SK-N-SH (cell line): ENCODE results near the gene KCNH3. TPM values are rescaled to one million over a fixed set of nuclear protein-coding genes. Genes with fewer than 3 reads are reported as not detected.

Experiments
- CTCF ChIA-PET: fragments of 300-600, 350-600 bp; formaldehyde crosslinking; extraction: SDS; loops from one replicate; lab custom pipeline; 2021; lab: Yijun Ruan, JAX
- POLR2A ChIA-PET: fragments of 350-600 bp; sonication (Branson Sonifier 250); formaldehyde crosslinking; extraction: SDS; loops from one replicate; lab custom pipeline; 2020; ENCODE audit warnings: antibody characterized with exemption, inconsistent platforms; lab: Yijun Ruan, JAX
- DNase-seq: peaks from one replicate; pipeline ENCODE4 v3.0.0; 2012
- H2AFZ ChIP-seq: fragments of 200-600 bp; sonication (generic); 2 replicates; pipeline ENCODE4 v1.8.1; 2016; ENCODE audit warnings: antibody characterized with exemption, mild to moderate bottlenecking, low read depth
- H3F3A ChIP-seq: fragments of 200-600 bp; sonication (generic); replicated peaks from 2 replicates; pipeline ENCODE3; 2016; ENCODE audit warnings: antibody characterized with exemption, mild to moderate bottlenecking; ENCODE audit not compliant: insufficient read depth
- H3K27ac ChIP-seq, 2 experiments: fragments of 200-500 bp in 1 of 2; fragments of 200-600 bp in 1 of 2; sonication (Bioruptor generic) in 1 of 2; sonication (generic), shearing (Covaris generic) in 1 of 2; 2 replicates each; pipeline versions ENCODE4 v1.5.1 to v1.6.1; 2014 to 2016; ENCODE audit warnings: low read depth in 2 of 2, inconsistent platforms in 1 of 2, low read length in 1 of 2, mild to moderate bottlenecking in 1 of 2, mixed read lengths in 1 of 2
- H3K27me3 ChIP-seq: fragments of 200-600 bp; sonication (generic), shearing (Covaris generic); 2 replicates; pipeline ENCODE4 v1.6.1; 2016; ENCODE audit warnings: mixed run types; ENCODE audit not compliant: insufficient read depth
- H3K36me3 ChIP-seq, 2 experiments: fragments of 200-500 bp in 1 of 2; fragments of 200-600 bp in 1 of 2; sonication (Bioruptor generic) in 1 of 2; sonication (generic) in 1 of 2; replicated peaks in 1 of 2; 2 replicates each; pipeline versions ENCODE3 to v1.5.1; 2014 to 2016; ENCODE audit warnings: low read length in 1 of 2, mild to moderate bottlenecking in 1 of 2; ENCODE audit not compliant: insufficient read depth in 2 of 2, control insufficient read depth in 1 of 2
- H3K4me1 ChIP-seq, 2 experiments: fragments of 200-500 bp in 1 of 2; fragments of 200-600 bp in 1 of 2; sonication (Bioruptor generic) in 1 of 2; sonication (generic), shearing (Covaris generic) in 1 of 2; 2 replicates each; pipeline versions ENCODE4 v1.5.1 to v1.6.1; 2014 to 2016; ENCODE audit warnings: low read depth in 1 of 2, low read length in 1 of 2, mixed run types in 1 of 2; ENCODE audit not compliant: insufficient read depth in 2 of 2, control insufficient read depth in 1 of 2
- H3K4me2 ChIP-seq: fragments of 200-600 bp; sonication (generic), shearing (Covaris generic); 2 replicates; pipeline ENCODE4 v1.6.1; 2017; ENCODE audit warnings: mixed run types
- H3K4me3 ChIP-seq, 2 experiments: fragments of 200-500 bp in 1 of 2; fragments of 200-600 bp in 1 of 2; sonication (Bioruptor generic) in 1 of 2; sonication (generic), shearing (Covaris generic) in 1 of 2; 2 replicates each; pipeline versions ENCODE4 v1.5.1 to v1.8.1; 2014 to 2016; ENCODE audit warnings: low read depth in 2 of 2, inconsistent platforms in 1 of 2, low read length in 1 of 2, mild to moderate bottlenecking in 1 of 2, mixed read lengths in 1 of 2, moderate library complexity in 1 of 2
- H3K79me2 ChIP-seq: fragments of 200-600 bp; sonication (generic); 2 replicates; pipeline ENCODE4 v1.8.1; 2017; ENCODE audit warnings: mild to moderate bottlenecking; ENCODE audit not compliant: insufficient read depth
- H3K9ac ChIP-seq: fragments of 200-600 bp; sonication (generic); 2 replicates; pipeline ENCODE4 v1.6.1; 2017; ENCODE audit warnings: mixed run types
- H3K9me2 ChIP-seq: fragments of 200-600 bp; sonication (generic); 2 replicates; pipeline ENCODE4 v1.6.1; 2017; ENCODE audit warnings: mixed run types
- H3K9me3 ChIP-seq: fragments of 200-600 bp; sonication (generic); 2 replicates; pipeline ENCODE4 v1.6.1; 2017; ENCODE audit warnings: mixed run types, mild to moderate bottlenecking, moderate library complexity
- H4K20me1 ChIP-seq: fragments of 200-600 bp; sonication (generic); 2 replicates; pipeline ENCODE4 v1.6.1; 2017; ENCODE audit warnings: mild to moderate bottlenecking, mixed run types; ENCODE audit not compliant: insufficient read depth
- ELF1 ChIP-seq: IDR thresholded peaks from 2 replicates; pipeline ENCODE4 v1.4.0; 2012
- EP300 ChIP-seq, 2 experiments: IDR thresholded peaks; 2 replicates each; pipeline versions ENCODE4 v1.4.0 to v1.6.1; 2012; ENCODE audit warnings: borderline replicate concordance in 1 of 2, low read depth in 1 of 2, low read length in 1 of 2
- FOSL2 ChIP-seq: IDR thresholded peaks from 2 replicates; pipeline ENCODE4 v1.4.0; 2012; ENCODE audit warnings: low read depth, mild to moderate bottlenecking, moderate library complexity, borderline replicate concordance
- GABPA ChIP-seq: IDR thresholded peaks from 2 replicates; pipeline ENCODE4 v1.4.0; 2012; ENCODE audit warnings: low read depth, mild to moderate bottlenecking
- GATA2 ChIP-seq: sonication (generic); formaldehyde crosslinking; IDR thresholded peaks from 2 replicates; pipeline ENCODE4 v1.5.0; 2020; ENCODE audit warnings: mild to moderate bottlenecking, missing genetic modification reagents
- MEF2A ChIP-seq: IDR thresholded peaks from 2 replicates; pipeline ENCODE4 v1.4.0; 2012; ENCODE audit warnings: low read depth, borderline replicate concordance
- NFIC ChIP-seq: IDR thresholded peaks from 2 replicates; pipeline ENCODE4 v1.4.0; 2012; ENCODE audit warnings: borderline replicate concordance
- NRF1 ChIP-seq: IDR thresholded peaks from 2 replicates; pipeline ENCODE4 v1.6.1; 2012; ENCODE audit warnings: low read depth, mild to moderate bottlenecking, low read length
- POLR2AphosphoS5 ChIP-seq: IDR thresholded peaks from 2 replicates; pipeline ENCODE4 v1.6.1; 2012; ENCODE audit warnings: low read depth, low read length
- RAD21 ChIP-seq: IDR thresholded peaks from 2 replicates; pipeline ENCODE4 v1.6.1; 2012; ENCODE audit warnings: mild to moderate bottlenecking, low read length
- RFX5 ChIP-seq: IDR thresholded peaks from 2 replicates; pipeline ENCODE4 v1.6.1; 2012; ENCODE audit warnings: mild to moderate bottlenecking, improper control_type of control experiment, low read length
- RXRA ChIP-seq: IDR thresholded peaks from 2 replicates; pipeline ENCODE4 v1.4.0; 2012; ENCODE audit warnings: low read depth, mild to moderate bottlenecking, borderline replicate concordance
- SMC3 ChIP-seq: IDR thresholded peaks from 2 replicates; pipeline ENCODE4 v1.6.1; 2012; ENCODE audit warnings: low read depth, low read length, improper control_type of control experiment
- TAF1 ChIP-seq: IDR thresholded peaks from 2 replicates; pipeline ENCODE4 v1.6.1; 2012; ENCODE audit warnings: low read depth, mild to moderate bottlenecking, low read length, moderate library complexity, borderline replicate concordance
- USF2 ChIP-seq: fragments of 150-350 bp; IDR thresholded peaks from 2 replicates; pipeline ENCODE4 v1.6.1; 2017; ENCODE audit warnings: antibody characterized with exemption, low read length, low read depth, borderline replicate concordance
- YY1 ChIP-seq: IDR thresholded peaks from 2 replicates; pipeline ENCODE4 v1.4.0; 2012; ENCODE audit warnings: low read depth, mild to moderate bottlenecking
- WGBS: methylation state at CpG from one replicate; pipeline ENCODE4 v1.1.6; 2017; ENCODE audit warnings: low lambda C conversion rate; 5-methylcytosine and 5-hydroxymethylcytosine counted together
- polyA plus RNA-seq, 3 experiments: library from polyadenylated mRNA; depleted of rRNA; stranded (reverse); fragments of >200 nt; gene quantifications; 2 replicates each; pipeline ENCODE4 v1.2.3, GENCODE V29; 2012
- TF ChIP-seq, protein P1 (sequence below): IDR thresholded peaks from 2 replicates; pipeline ENCODE4 v1.4.0; 2012; ENCODE audit warnings: low read depth, borderline replicate concordance
- TF ChIP-seq, protein P2 (sequence below): fragments of 200-600 bp; sonication (generic); IDR thresholded peaks from 2 replicates; pipeline ENCODE4 v1.6.1; 2017; ENCODE audit warnings: antibody characterized with exemption, mild to moderate bottlenecking, moderate library complexity

KCNH3 gene
- polyA plus RNA-seq, 1 of the 3 experiments (the other 2 are of a cell fraction), result 3.7 TPM

GRCh38 chr12:49582850-49583249 lies 44.0 kb downstream of the KCNH3 start:
- no peak overlapping the region for H3K9ac ChIP-seq
- no peaks in the 10 kb centered on the region for H3F3A ChIP-seq
- 39% methylated on average over 4 of the region's 4 CpGs for WGBS
- H3K36me3 ChIP-seq, result peaks cover 17 to 20% of the 10 kb centered on the region in 2 experiments
- TF ChIP-seq POLR2AphosphoS5 (no peak), TAF1 (no peak), RAD21 (no peak), SMC3 (no peak), RFX5 (no peak)
- no peak for DNase-seq
- H3K9me3 ChIP-seq, result no peaks in the 10 kb centered on the region
- no peak overlapping the region for H3K4me2 ChIP-seq
- H3K27ac ChIP-seq, result no peak overlapping the region; a peak in 1 of 4 replicates
- no peaks in the 10 kb centered on the region; the same call in 1 of the 2 replicates for H3K79me2 ChIP-seq
- H3K4me1 ChIP-seq, result peaks cover 0 to 18% of the 10 kb centered on the region in 2 experiments; a peak in 1 of 4 replicates
- H3K4me3 ChIP-seq, result no peak overlapping the region
- ChIA-PET POLR2A (interaction anchor here (1.2 to 1.4 kb wide), 2 partner anchors 18 to 215 kb away, joined by 4 to 5 read pairs; partner anchors contain the start of gene SPATS2), CTCF (interaction anchor here (0.8 to 4.5 kb wide), 10 partner anchors 11 to 251 kb away, joined by 3 to 33 read pairs (median 4); partner anchors contain the start of genes DNAJC22, MCRS1 and PRPF40B)
- no peaks in the 10 kb centered on the region for H3K9me2 ChIP-seq
- H4K20me1 ChIP-seq, result peaks cover 7% of the 10 kb centered on the region; the same call in 1 of the 2 replicates
- no peaks in the 10 kb centered on the region for H3K27me3 ChIP-seq
- no peak overlapping the region for H2AFZ ChIP-seq

DNA sequence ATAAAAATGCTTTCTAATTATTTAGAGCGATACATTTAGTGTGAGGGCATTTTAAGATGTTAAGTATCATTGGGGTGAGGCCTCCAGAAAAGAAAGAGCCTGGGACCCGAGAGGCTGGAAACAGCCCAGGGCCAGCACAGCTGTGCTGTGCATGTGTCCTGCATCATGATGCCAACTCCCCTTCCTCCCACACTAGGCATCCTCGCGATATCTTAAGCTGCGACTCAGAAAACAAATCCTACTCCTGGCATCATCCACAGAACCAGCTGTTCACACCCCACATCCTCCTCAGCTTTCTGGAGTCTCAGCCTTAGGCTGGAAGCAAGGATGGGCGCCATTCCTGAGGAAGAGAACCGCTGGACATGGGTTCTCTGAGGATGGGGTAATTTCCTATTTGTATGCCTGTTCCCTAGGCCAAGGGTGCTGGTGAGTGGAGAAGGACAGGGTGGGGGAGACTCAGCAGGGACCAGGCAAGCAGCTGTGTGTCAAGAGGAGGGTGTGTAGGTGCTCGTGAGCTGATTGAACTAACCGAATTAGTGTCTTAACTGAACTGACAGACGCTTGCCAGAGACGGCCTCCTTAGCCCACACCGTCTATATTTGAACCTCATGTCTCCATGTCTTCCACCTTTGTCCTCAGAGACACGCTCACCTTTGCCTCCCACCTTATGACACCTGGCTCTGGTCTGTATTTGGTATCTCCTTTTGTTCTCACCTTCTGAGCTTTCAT lies 44.7 kb downstream of the KCNH3 start:
- H3K4me2 ChIP-seq, result no peak overlapping the region
- no peaks in the 10 kb centered on the region for H3K9me3 ChIP-seq
- peaks cover 17 to 23% of the 10 kb centered on the region in 2 experiments for H3K36me3 ChIP-seq
- no peak for DNase-seq
- no peak overlapping the region for H3K4me3 ChIP-seq
- H4K20me1 ChIP-seq, result peaks cover 7% of the 10 kb centered on the region; the same call in 1 of the 2 replicates
- no peaks in the 10 kb centered on the region for H3K27me3 ChIP-seq
- CTCF ChIA-PET, result interaction anchor here (0.7 to 4.5 kb wide), 12 partner anchors 16 to 252 kb away, joined by 3 to 33 read pairs (median 4); partner anchors contain the start of genes DNAJC22, MCRS1, PRPF40B and TMBIM6
- POLR2A ChIA-PET, result interaction anchor here (1.2 kb wide), 1 partner anchor 216 kb away, joined by 4 read pairs; the partner anchor contains the start of gene SPATS2
- no peaks in the 10 kb centered on the region for H3K9me2 ChIP-seq
- H3K4me1 ChIP-seq, result peaks cover 0 to 24% of the 10 kb centered on the region in 2 experiments; a peak in 1 of 4 replicates
- no peak overlapping the region for H2AFZ ChIP-seq
- WGBS, result 91% methylated on average over 13 of the region's 13 CpGs
- peak overlapping the region in 1 of 2 experiments; percentile 56; a peak in 2 of 4 replicates for H3K27ac ChIP-seq
- no peaks in the 10 kb centered on the region; the same call in 1 of the 2 replicates for H3K79me2 ChIP-seq
- H3K9ac ChIP-seq, result no peak overlapping the region
- no peaks in the 10 kb centered on the region for H3F3A ChIP-seq
- TF ChIP-seq SMC3, result no peak
- no peak for TF ChIP-seq EP300 (IDR thresholded peaks at IDR 0.05; ENCODE audit: borderline replicate concordance in 1 of 2, low read depth in 1 of 2, low read length in 1 of 2)
- TF ChIP-seq MEF2A, result no peak
- TF ChIP-seq ELF1, result no peak
- TF ChIP-seq RXRA, result no peak
- TF ChIP-seq, protein P1, sequence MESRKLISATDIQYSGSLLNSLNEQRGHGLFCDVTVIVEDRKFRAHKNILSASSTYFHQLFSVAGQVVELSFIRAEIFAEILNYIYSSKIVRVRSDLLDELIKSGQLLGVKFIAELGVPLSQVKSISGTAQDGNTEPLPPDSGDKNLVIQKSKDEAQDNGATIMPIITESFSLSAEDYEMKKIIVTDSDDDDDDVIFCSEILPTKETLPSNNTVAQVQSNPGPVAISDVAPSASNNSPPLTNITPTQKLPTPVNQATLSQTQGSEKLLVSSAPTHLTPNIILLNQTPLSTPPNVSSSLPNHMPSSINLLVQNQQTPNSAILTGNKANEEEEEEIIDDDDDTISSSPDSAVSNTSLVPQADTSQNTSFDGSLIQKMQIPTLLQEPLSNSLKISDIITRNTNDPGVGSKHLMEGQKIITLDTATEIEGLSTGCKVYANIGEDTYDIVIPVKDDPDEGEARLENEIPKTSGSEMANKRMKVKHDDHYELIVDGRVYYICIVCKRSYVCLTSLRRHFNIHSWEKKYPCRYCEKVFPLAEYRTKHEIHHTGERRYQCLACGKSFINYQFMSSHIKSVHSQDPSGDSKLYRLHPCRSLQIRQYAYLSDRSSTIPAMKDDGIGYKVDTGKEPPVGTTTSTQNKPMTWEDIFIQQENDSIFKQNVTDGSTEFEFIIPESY, result no peak
- TF ChIP-seq, protein P2, sequence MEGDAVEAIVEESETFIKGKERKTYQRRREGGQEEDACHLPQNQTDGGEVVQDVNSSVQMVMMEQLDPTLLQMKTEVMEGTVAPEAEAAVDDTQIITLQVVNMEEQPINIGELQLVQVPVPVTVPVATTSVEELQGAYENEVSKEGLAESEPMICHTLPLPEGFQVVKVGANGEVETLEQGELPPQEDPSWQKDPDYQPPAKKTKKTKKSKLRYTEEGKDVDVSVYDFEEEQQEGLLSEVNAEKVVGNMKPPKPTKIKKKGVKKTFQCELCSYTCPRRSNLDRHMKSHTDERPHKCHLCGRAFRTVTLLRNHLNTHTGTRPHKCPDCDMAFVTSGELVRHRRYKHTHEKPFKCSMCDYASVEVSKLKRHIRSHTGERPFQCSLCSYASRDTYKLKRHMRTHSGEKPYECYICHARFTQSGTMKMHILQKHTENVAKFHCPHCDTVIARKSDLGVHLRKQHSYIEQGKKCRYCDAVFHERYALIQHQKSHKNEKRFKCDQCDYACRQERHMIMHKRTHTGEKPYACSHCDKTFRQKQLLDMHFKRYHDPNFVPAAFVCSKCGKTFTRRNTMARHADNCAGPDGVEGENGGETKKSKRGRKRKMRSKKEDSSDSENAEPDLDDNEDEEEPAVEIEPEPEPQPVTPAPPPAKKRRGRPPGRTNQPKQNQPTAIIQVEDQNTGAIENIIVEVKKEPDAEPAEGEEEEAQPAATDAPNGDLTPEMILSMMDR, result no peak
- no peak for TF ChIP-seq RFX5
- TF ChIP-seq GATA2, result no peak
- TF ChIP-seq NFIC, result no peak
- TF ChIP-seq GABPA, result no peak
- no peak for TF ChIP-seq NRF1
- TF ChIP-seq USF2, result no peak
- TF ChIP-seq FOSL2, result no peak
- no peak for TF ChIP-seq YY1
- no peak for TF ChIP-seq RAD21
